GM19463 (cell line): Measurements from ENCODE around the gene NRF1.
"Not testable (repeated sequence)": the region's sequence is repeated elsewhere in the genome, so short reads cannot be mapped to it uniquely, and the experiment has no call there.

ENCODE experiments used
- ATAC-seq: cut with Tn5 transposase; IDR thresholded peaks from one replicate; pipeline ENCODE4 v1.9.1; 2021; ENCODE audit warnings: mild to moderate bottlenecking, moderate library complexity; ENCODE audit not compliant: unreplicated experiment

NRF1 gene

GRCh38 chr7:129606803-129607202, 4.7 kb upstream of the NRF1 start:
- no peak for ATAC-seq

GRCh38 chr7:129607471-129608120, 3.9 kb upstream of the NRF1 start:
- no peak for ATAC-seq

- no peak for ATAC-seq
Measured at GRCh38 chr7:129609666-129610065, 1.9 kb upstream of the NRF1 start.

GRCh38 chr7:129610709-129611245, 743 bp upstream of the NRF1 start:
- no peak for ATAC-seq

GRCh38 chr7:129612112-129613015, 844 bp downstream of the NRF1 start:
- ATAC-seq, result peak; percentile 9

GRCh38 chr7:129613016-129613337, 1.5 kb downstream of the NRF1 start:
- ATAC-seq, result no peak

GRCh38 chr7:129615018-129615417, 3.5 kb downstream of the NRF1 start:
- peak; percentile 33 for ATAC-seq

- ATAC-seq, result no peak
Measured at GRCh38 chr7:129616530-129616929, 5.0 kb downstream of the NRF1 start.

GRCh38 chr7:129617178-129617577, 5.7 kb downstream of the NRF1 start:
- ATAC-seq, result no peak

GRCh38 chr7:129617652-129618051, 6.1 kb downstream of the NRF1 start:
- no peak for ATAC-seq

- ATAC-seq, result no peak
Measured at GRCh38 chr7:129626896-129627295, 15.4 kb downstream of the NRF1 start.

GRCh38 chr7:129630341-129630740, 18.8 kb downstream of the NRF1 start:
- no peak for ATAC-seq

GRCh38 chr7:129634361-129635034, 23.0 kb downstream of the NRF1 start:
- no peak for ATAC-seq

- ATAC-seq, result peak; percentile 75
Measured at GRCh38 chr7:129635300-129636029, 23.9 kb downstream of the NRF1 start.

GRCh38 chr7:129636030-129636550, 24.6 kb downstream of the NRF1 start:
- ATAC-seq, result not testable (repeated sequence)

- no peak for ATAC-seq
Measured at GRCh38 chr7:129636641-129637040, 25.1 kb downstream of the NRF1 start.

- no peak for ATAC-seq
Measured at GRCh38 chr7:129640400-129640799, 28.9 kb downstream of the NRF1 start.

- no peak for ATAC-seq
Measured at GRCh38 chr7:129642871-129643549, 31.5 kb downstream of the NRF1 start.

GRCh38 chr7:129643550-129644170, 32.1 kb downstream of the NRF1 start:
- no peak for ATAC-seq
